ENCODE measurements around the gene UBE2J2. TPM values are rescaled to one million over a fixed set of nuclear protein-coding genes. Genes with fewer than 3 reads are reported as not detected.
"Not testable (repeated sequence)": the region's sequence is repeated elsewhere in the genome, so short reads cannot be mapped to it uniquely, and the experiment has no call there.

UBE2J2 gene
- 10 to 100 TPM; 47.7 to 57.5 (median 52.6) TPM for polyA plus RNA-seq (ENCODE audit: insufficient read length in 4 of 4)

DNA sequence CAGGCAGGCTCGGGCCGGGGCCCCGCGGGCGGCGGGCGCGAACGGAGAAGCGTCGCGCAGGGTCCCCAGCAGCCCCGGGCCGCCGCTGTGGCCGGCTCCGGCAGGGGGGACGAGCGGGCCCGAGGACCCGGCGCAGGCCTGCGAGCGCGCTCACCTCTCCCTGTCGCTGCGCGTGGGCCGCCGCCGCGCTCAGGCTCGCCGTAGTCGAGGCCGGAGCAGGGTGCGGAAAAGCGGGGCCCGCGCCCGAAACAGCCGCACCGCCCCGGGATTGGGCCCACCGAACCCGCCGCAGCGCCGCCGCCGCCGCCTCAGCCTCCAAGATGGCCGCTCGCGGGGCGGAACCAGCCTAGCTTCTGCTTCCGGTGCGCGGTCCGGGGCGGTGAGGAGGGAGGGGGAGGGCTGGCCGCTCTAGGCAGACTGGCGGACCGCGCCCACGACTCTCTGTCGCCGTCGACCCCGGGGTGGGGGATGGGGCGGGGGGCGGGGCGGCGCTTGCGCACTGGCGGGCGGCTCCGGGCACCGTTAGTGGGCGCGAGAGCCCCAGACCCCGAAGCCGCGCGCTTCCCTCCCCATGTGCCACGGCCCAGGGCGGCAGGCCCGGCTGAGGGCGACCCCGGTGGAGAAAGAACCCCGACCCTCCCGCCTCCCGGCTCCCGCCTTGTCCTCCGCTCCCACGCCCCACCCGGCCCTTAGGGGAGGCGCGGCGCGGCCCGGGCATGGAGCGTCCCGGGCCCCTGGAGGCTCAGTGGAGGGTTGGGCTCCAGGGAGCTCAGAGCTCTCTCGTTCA, at the start of gene UBE2J2:
Gene UBE2J2, minus strand, starts transcription at position 343 of the 787 bp plus-strand sequence. CDS start 5,862 bp downstream, outside the sequence.
- peak; percentile 71 to 81 (median 78) for DNase-seq (ENCODE audit: low read depth in 4 of 4, low spot score in 3 of 4)

DNA sequence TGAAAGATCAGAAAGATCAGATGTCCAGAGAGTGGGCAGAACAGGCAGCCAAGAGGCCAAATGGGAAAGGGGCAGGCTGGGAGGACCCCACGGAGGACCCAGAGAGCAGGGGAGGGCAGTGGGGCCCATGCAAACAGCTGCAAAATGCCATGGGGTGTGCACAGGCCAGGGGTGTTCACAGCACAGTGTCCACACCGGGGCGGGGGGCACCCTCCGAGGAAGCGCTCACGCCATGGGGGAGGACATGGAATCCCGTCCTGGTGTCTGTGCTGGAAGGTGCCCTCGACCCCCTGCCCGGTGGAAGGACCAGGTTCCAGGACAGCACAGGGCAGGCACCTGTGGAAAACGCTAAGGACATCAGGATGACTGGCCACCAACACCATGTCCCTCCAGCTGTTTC, 49.3 kb upstream of the UBE2J2 start:
- no peak for DNase-seq (ENCODE audit: low read depth in 4 of 4, low spot score in 3 of 4)

DNA sequence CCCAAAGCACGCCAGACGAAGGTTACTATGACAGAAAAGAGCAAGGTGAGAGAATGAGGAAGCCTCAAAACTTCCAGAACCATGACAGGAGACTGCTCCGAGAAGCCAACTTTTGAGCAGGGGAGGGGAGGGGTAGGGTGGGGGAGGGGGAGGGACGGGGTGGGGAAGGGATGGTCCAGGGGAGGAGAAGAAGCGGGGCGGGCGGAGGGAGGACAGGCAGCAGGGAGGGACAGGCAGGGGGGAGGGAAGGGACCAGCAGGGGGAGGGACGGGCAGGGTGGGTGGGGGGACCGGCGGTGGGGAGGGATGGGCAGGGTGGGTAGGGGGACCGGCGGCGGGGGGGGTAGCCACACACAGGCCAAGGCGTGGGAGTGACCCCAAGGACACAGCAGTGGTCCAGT, 48.8 kb upstream of the UBE2J2 start:
- no peak for DNase-seq (ENCODE audit: low read depth in 4 of 4, low spot score in 3 of 4)

DNA sequence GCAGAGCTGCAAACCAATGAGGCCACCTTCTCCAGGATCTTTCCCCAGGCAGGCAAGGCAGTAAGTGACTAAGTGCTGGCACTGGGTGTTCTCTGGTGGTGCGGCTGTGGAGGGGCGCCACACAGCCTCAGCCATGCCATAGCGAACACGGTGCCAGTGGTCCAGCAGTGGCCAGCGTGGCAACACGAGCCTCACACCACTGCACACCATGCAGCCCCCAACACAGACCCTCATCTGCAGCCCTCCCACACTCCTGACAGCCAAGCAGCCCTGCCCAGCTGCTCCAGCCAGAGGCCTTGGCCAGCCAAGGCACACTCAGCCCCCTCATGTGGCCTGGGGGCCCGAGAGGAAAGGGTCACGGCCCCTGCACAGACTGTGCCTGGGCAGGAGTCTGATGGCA, 47.8 kb upstream of the UBE2J2 start:
- DNase-seq (ENCODE audit: low read depth in 4 of 4, low spot score in 3 of 4): no peak

DNA sequence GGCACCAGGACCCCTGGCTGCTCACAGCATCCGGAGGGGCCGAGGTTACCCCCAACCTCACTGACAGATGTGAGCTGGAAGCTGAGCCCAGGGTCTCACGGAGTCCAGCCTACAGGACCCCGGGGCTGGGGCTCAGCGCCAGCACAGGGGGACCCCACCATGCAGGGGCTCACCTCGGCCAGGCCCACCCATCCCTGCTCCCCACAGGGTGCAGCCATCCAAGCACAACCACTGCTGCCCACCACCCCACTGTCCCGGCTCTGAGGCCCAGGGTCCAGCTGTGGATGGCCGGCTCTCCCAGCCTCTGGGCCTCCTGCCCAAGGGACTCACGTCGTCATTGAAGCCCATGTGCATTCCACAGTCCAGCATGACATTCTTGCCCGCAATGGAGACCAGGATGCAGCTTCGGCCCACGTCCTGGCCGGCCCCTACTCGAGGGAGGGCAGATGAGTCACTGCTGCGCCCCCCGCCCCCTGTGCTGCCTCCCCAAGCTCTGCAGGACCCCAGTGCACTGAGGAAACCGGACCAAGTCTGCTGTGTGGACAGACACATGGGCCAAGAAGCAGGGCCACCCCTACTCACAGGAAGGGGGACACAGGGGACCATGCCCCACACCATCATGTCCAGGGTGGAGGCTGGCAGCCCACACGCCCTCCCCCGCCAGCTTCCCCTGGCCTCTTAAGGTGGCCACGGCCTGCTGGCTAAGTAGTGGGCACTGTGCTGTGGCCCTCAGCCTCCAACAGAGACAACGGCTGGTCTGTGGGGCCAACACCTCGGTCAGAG, 47.2 kb upstream of the UBE2J2 start:
- DNase-seq (ENCODE audit: low read depth in 4 of 4, low spot score in 3 of 4): no peak

DNA sequence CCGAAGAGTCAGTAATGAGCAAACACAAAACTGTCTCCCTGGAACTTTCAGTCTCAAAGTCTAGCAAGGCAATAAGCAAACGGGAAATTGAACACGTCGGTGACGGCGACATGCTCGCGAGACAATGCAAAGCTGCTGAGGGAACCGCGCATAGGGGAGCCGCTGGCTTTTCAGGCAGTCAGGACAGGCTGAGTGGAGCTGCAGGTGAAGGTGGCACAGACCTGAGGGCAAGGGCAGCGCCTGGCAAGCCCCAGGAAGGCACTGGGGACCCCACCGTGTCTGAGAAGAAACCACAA, 45.9 kb upstream of the UBE2J2 start:
- DNase-seq (ENCODE audit: low read depth in 4 of 4, low spot score in 3 of 4): no peak

DNA sequence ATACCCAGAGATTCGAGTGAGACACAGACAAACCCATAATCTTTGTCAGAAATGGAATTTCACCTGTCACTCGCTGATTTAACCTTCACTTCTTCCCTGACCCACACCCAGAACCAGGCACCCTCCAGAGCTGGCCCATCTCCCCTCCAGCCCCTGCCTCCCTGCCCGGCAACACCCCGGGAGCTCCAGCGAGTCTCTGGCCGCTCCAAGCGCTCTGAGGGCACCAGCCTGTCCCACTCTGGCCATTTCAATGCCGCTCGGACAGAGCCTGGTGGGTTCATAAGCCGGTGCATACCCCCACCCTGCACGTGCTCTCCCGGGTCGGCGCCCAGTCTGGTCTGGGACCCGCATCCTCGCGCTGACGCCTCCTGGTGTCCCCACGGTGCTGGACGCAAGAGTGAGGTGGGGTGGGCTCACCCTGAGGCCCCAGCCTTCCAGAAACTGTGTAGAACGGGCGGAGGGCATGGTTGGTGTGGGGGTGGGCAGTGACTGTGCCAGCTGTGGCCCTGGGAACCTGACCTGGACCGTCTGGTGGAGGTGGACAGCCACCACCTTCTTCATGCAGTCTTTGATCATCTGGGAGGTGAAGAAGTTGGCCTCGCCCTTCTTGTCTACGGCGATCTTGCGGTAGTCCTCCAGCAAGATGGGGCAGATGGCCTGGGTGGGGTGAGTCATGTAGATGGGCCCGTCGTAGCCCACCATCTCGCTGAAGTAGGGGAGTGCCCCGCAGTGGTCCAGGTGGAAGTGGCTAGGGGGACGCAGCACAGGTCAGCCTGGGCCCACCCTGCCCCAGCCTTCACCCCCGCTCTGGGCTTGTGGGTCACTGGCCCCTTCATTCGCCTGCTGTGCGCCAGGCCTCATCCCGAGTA, 45.4 kb upstream of the UBE2J2 start:
- DNase-seq (ENCODE audit: low read depth in 4 of 4, low spot score in 3 of 4): no peak

DNA sequence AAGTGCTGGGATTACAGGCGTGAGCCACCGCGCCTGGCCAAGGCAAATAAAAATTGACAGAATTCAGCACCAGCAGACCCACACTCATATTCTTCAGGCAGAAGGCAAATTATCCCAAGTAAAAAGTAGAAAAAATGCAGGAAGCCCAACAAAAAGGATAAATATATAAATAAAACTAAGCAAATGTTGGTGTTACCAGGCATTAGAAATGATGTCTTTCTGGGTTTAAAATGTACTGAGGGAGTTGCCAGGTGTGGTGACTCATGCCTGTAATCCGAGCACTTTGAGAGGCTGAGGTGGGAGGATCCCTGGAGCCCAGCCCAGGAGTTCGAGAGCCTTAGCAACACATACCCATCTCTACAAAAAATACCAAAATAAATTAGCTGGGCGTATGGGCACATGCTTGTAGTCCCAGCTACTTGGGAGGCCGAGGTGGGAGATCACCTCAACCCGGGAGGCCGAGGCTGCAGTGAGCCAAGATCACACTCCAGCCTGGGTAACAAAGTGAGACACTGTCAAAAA, 44.5 kb upstream of the UBE2J2 start:
- DNase-seq (ENCODE audit: low read depth in 4 of 4, low spot score in 3 of 4): no peak

DNA sequence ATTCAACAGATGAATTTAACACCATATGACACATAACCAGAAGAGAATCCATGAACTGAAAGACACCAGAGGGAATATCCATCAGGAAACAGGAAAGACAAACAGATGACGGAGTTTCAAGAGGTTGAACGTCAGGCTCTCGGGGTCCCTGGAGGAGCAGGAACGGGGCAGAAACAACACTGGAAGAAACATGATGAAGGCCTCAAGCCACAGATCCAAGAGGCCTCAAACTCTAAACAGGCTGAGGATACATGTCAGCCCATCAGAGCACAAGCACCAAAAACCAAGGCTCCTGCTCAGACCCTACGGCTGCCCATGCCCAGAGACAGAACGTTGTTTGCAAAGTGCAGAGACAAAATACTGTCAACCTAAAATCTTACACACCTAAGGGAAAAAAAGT, 43.8 kb upstream of the UBE2J2 start:
- no peak for DNase-seq (ENCODE audit: low read depth in 4 of 4, low spot score in 3 of 4)

DNA sequence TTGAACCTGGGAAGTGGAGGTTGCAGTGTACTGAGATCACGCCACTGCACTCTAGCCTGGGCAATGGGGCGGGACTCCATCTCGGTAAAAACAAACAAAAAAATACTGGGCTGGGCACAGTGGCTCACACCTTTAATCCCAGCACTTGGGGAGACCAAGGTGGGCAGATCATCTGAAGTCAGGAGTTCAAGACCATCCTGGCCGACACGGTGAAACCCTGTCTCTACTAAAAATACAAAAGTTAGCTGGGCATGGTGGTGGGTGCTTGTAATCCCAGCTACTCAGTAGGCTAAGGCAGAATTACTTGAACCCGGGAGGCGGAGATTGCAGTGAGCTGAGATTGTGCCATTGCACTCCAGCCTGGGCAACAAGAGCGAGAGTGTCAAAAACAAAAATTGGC, 42.5 kb upstream of the UBE2J2 start:
- DNase-seq (ENCODE audit: low read depth in 4 of 4, low spot score in 3 of 4): not testable (repeated sequence)

DNA sequence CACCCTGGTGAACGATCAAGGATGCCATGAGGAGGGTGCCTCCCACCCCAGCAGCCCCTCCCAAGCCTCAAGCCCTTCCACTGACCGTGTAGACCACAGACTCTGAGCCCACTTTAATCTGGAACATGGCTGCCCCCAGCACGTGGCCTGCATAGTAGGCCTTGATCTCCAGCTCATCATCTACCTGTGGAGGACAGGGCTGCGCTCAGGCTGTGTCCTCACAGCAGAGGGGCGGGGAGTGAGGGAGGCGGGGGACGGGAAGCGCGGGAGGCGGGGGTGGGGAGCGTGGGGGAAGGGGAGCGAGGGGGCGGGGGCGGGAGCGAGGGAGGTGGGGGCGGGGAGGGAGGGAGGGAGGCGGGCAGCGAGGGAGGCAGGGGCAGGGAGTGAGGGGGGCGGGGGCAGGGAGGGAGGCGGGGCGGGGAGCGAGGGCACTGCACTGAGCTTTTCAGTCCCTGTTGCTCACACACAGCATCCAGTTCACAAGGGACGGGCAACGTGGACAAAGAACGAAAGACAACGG, 41.8 kb upstream of the UBE2J2 start:
- no peak for DNase-seq (ENCODE audit: low read depth in 4 of 4, low spot score in 3 of 4)

DNA sequence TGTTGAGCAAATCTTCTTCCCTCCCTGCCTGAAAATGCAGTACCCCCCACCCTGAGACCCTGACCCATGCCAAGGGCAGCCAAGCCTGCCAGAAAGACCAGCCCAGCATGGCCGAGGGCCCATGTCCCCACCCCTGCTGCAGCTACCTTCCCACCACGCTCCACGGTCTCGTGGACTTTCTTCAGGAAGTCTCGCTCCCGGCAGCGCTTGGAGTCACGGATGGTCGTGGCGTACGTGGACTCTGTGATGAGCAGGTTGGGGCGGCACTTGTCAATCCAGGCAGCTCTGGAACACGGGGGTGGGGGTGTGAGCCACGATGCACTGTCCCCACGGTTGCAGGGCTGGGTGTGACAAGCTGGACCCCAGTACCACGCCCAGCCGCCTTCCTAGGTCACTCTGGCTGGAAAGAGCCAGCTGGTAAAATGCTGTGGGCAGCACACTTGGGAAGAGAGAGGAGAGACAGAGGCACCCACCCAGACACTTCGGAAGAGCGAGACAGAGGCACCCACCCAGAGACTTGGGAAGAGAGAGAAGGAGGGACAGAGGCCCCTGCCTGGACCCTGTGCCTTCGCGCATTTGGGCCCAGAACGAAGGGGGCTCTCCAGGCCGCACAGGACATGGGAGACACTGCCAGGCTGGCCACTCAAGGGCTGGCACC, 41.2 kb upstream of the UBE2J2 start:
- DNase-seq (ENCODE audit: low read depth in 4 of 4, low spot score in 3 of 4): no peak

DNA sequence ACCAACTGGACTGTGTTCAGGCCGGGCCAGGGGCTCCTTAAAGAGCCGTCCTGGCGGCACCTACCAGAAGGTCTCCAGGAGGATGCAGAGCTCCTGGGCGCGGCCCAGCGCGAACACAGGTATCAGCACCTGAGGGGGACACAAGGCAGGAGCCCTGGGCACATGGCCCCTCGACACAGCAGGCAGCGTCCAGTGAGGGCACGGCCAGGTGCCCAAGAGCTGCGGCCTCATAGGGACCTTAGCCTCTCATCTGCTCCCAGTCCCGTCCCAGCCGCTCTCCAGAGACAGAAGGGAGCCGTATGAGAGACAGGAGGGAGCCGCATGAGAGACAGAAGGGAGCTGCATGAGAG, 40.6 kb upstream of the UBE2J2 start:
- DNase-seq (ENCODE audit: low read depth in 4 of 4, low spot score in 3 of 4): no peak

DNA sequence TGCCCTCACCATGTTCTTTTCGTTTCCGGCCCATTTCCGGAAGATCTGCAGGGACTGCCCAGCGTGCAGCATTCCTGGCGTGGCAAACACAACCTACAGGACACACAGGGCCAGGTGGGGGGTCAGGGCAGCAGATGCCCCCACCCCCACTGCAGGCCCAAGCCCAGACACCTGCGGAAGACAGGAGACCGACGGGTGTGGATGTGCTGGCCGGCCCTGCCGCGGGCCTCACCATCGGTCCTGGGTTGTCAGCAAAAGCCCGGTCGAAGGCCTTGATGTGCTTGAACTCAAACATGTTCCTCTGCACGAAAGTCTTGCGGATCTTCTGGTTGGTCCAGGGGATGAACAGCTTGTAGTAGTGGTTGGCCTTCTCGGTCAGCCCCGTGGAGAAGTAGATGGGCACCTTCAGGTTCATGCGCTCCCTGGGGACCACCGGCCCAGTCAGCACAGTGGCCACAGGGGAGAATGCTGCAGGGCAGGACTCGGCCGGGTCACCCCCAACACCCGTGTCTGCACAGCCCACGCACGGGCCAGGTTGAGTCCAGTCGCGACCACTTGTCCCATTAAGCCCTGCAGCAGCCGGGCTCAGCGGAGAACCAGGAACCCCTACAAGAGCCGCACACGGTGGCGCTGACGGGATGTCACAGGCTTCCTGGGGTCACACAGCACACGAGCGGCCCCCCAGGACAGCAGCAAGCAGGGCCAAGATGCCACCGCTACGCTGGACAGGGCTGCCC, 40.0 kb upstream of the UBE2J2 start:
- DNase-seq (ENCODE audit: low read depth in 4 of 4, low spot score in 3 of 4): no peak

DNA sequence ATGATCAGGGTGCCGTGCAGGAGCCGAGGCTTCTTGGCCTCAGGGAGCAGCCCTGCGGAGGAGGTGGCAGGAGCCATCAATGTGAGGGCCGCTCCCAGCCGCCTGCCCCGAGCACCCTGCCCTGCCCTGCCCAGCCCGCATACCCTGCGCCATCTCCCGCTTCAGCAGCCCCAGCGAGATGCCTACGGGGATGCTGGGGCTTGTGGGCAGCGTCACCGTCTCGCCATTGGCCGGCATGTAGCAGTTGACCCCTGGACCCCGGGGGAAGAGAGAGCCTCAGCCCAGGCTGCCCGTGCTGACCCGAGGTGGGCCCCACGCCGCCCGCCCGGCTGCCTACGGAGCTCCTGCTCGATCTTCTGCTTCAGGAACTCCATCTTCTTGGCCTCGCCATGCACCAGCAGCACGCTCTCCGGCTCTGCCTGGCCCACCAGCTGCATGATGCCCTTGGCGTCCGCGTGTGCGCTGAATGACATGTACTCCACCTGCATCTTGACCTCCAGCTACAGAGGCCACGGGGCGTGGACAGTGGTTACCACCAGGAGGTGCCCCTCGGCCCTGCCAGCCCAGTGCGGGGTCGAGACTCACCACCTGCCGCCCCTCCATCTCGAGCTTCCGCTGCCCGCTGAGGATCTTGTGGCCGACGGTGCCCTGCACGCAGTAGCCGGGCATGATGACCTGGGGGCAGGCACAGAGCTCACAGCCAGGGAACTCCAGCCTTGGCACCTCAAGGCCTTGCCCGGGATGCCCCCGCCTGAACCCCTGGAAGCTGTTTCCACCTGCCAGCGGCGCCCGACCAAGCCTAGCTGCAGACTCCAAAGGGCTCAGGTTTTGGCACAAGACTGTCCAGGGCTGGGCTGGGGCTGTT, 39.0 kb upstream of the UBE2J2 start:
- no peak for DNase-seq (ENCODE audit: low read depth in 4 of 4, low spot score in 3 of 4)

DNA sequence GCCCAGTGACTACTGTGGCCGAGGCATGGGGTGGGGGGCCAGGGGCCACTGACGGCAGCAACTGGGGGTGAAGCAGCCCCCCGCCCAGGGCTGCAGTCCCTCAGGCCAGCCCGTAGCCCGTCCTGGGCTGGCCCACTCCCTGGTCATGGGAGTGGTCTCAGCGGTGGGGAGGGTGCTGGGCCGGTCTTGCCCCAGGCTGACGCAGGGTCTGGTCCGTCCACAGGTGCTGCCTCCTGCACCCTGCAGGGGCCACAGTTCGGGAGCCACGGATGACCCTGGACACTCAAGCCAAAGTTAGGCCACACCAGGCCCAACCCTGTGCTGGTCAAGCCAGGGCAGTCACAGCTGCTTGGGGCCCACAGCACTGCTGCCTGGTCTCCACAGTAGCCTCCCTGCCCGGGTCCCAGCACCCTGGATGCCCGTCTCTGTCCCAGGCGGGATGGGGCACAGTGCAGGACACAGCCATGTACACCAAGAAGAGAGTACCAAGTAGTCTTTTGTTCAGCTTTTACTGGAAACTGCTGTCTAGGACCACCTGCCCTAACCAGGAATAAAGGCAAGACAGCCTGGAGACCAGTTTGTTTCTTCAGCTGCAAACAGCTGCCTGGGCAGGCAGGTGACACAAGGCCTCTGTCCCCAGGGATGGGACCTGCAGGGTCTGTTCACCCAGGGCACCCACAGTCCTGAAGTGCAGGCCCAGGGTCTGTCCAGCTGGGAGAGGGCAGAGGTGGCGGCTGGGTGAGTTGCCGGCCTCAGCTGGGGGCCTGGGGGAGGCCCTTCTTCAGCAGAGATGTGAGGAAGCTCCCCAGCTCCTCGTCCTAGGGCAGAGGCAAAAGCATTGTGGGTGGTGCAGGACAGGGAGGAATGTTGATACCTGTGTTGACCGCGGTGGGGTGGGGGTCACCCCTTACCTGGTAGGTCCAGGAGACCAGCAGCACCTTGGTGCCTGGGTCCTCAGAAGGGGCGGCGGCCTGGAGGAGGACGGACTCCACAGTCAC, 37.8 kb upstream of the UBE2J2 start:
- DNase-seq (ENCODE audit: low read depth in 4 of 4, low spot score in 3 of 4): no peak

DNA sequence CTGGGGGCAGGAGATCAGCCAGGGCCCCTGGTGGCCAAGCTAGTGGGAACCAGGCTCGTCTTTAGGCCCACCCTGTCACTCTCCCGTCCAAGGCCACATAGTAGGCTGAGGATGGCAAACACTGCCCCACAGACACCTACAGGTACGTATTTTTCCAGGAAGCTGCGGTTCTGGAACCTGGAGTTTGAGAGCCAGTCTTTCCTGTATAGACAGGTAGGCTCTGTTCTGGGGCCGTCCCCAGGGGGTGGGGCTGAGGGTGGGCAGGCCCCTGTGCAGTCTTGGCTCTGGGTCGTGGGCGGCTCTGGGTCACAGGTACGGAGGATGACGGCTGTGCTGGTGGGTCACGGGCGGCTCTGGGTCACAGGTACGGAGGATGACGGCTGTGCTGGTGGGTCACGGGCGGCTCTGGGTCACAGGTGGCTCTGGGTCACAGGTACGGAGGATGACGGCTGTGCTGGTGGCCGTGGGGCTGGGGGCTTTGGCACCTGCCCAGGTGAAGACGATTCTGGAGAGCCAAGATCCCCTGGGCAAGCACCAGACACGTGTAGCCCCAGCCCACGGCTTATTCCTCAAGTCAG, 36.9 kb upstream of the UBE2J2 start:
- DNase-seq (ENCODE audit: low read depth in 4 of 4, low spot score in 3 of 4): no peak

Measured in right renal pelvis (tissue), 4 donors.